PC-3 (cell line): ENCODE measurements around the gene TANGO2.

Source experiments
- CTCF ChIP-seq: fragments of 300-600 bp; sonication (generic); conservative IDR thresholded peaks from 2 replicates; pipeline ENCODE4 v1.5.1; 2017; ENCODE audit warnings: antibody characterized with exemption, low read depth, mild to moderate bottlenecking, low read length
- EZH2 ChIP-seq: fragments of 300-600 bp; sonication (generic); IDR thresholded peaks from one replicate; pipeline ENCODE4 v1.6.1; 2017; ENCODE audit warnings: antibody characterized with exemption, mild to moderate bottlenecking, low read length; ENCODE audit not compliant: unreplicated experiment
- EZH2phosphoT487 ChIP-seq: fragments of 300-600 bp; sonication (generic); IDR thresholded peaks from 2 replicates; pipeline ENCODE4 v1.6.1; 2018; ENCODE audit warnings: mild to moderate bottlenecking, antibody characterized with exemption, low read length, borderline replicate concordance

- TF ChIP-seq CTCF: no peak
- no peak for TF ChIP-seq EZH2
- TF ChIP-seq EZH2phosphoT487: no peak
Observed at GRCh38 chr22:19982991-19983578, 37.8 kb upstream of the TANGO2 start.
